ENCODE measurements around the gene NBPF12.
A peak's percentile ranks its signal among the peaks of the same experiment; 100 is the strongest.
"Not testable (repeated sequence)": the region's sequence is repeated elsewhere in the genome, so short reads cannot be mapped to it uniquely, and the experiment has no call there.

The NBPF12 gene, protein sequence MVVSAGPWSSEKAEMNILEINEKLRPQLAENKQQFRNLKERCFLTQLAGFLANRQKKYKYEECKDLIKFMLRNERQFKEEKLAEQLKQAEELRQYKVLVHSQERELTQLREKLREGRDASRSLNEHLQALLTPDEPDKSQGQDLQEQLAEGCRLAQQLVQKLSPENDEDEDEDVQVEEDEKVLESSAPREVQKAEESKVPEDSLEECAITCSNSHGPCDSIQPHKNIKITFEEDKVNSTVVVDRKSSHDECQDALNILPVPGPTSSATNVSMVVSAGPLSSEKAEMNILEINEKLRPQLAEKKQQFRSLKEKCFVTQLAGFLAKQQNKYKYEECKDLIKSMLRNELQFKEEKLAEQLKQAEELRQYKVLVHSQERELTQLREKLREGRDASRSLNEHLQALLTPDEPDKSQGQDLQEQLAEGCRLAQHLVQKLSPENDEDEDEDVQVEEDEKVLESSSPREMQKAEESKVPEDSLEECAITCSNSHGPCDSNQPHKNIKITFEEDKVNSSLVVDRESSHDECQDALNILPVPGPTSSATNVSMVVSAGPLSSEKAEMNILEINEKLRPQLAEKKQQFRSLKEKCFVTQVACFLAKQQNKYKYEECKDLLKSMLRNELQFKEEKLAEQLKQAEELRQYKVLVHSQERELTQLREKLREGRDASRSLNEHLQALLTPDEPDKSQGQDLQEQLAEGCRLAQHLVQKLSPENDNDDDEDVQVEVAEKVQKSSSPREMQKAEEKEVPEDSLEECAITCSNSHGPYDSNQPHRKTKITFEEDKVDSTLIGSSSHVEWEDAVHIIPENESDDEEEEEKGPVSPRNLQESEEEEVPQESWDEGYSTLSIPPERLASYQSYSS (N-terminal part only)

GRCh38 chr1:146938242-146938902 lies at the start of gene NBPF12:
Gene NBPF12 (plus strand): TSS chr1:146938324. CDS start chr1:146960144, 21,820 bp downstream.
- peak; percentile 46 for DNase-seq

- DNase-seq, result not testable (repeated sequence)
Measured at GRCh38 chr1:146891355-146891754, 46.8 kb upstream of the NBPF12 start.

DNA sequence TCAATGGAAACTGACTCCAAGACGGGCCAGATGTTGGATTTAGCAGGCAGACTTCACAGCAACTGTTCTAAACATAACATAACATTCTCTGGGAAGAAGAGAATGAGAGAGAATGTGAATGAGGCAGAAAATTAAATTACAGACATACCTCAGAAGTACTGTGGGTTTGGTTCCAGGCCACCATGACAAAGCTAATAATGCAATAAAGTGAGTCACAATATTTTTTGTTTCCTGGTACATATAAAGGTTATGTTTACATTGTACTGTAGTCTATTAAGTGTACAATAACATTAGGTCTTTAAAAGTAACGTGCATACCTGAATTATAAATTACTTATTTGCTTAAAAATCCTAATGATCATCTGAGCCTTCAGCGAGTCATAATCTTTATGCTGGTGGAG lies 45.8 kb upstream of the NBPF12 start:
- DNase-seq, result not testable (repeated sequence)

GRCh38 chr1:146907565-146908261 lies 30.4 kb upstream of the NBPF12 start:
- not testable (repeated sequence) for DNase-seq

GRCh38 chr1:146912975-146913374 lies 25.1 kb upstream of the NBPF12 start:
- not testable (repeated sequence) for DNase-seq

- DNase-seq, result not testable (repeated sequence)
Measured at GRCh38 chr1:146920811-146921210, 17.3 kb upstream of the NBPF12 start.

- DNase-seq, result not testable (repeated sequence)
Measured at GRCh38 chr1:146922614-146923013, 15.5 kb upstream of the NBPF12 start.

DNA sequence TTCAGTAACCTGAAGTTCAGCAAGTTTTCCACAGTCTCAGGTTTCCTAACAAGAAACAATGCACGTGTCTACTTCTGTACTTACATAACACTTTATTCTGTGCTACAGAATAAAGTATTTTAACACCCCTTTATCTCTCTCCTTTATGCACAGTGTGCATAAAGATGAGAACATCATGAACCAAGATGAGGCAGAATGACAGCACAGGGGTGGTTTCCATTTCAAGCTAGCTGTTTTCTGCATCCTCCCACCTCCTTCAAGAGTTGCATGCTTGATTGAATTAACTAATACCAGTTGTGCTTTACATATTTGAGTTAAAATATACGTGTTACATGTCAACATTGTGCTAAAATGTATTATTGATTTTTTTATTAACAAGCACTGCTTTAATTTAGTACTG lies 14.0 kb upstream of the NBPF12 start:
- DNase-seq, result not testable (repeated sequence)

DNA sequence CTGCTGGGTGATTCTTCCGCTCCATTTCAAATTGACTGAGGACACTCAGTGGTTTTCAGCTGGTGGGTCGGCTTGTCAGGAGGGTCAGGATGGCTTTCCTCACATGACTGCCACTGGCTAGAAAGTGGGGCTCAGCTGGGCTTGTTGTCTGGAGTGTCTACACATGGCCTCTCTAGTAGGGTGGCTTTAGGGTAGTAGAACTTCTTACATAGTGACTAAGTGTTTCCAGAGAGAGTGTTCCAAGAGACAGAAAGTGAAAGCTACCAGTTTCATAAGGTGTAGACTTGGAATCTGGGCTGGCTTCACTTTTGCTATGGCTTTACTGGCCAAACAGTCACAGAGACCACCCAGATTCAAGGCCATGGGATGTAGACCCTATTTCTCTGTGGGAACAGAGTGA lies 11.7 kb upstream of the NBPF12 start:
- DNase-seq, result not testable (repeated sequence)

GRCh38 chr1:146930225-146930624 lies 7.9 kb upstream of the NBPF12 start:
- DNase-seq, result not testable (repeated sequence)

GRCh38 chr1:146934390-146935223 lies 3.5 kb upstream of the NBPF12 start:
- not testable (repeated sequence) for DNase-seq

DNA sequence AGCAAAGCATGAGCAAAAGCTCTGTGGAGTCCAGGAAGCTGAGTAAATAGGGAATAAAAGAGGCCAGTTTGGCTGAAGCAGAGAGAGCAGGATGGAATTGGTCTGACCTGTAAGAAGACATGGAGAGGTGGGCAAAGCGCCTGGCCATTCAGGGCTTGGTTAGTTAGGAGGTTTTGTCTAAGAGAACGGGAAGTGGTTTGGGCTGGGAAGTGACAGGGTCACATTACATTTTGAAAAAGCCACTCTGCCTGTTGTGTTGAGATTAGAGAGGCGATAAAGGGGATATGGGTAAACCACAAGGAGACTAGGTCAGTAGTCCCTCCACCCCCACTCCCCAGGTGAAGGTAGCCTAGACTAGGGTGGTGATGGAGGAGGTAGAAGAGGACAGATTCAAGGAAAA lies 662 bp upstream of the NBPF12 start:
- DNase-seq, result not testable (repeated sequence)

DNA sequence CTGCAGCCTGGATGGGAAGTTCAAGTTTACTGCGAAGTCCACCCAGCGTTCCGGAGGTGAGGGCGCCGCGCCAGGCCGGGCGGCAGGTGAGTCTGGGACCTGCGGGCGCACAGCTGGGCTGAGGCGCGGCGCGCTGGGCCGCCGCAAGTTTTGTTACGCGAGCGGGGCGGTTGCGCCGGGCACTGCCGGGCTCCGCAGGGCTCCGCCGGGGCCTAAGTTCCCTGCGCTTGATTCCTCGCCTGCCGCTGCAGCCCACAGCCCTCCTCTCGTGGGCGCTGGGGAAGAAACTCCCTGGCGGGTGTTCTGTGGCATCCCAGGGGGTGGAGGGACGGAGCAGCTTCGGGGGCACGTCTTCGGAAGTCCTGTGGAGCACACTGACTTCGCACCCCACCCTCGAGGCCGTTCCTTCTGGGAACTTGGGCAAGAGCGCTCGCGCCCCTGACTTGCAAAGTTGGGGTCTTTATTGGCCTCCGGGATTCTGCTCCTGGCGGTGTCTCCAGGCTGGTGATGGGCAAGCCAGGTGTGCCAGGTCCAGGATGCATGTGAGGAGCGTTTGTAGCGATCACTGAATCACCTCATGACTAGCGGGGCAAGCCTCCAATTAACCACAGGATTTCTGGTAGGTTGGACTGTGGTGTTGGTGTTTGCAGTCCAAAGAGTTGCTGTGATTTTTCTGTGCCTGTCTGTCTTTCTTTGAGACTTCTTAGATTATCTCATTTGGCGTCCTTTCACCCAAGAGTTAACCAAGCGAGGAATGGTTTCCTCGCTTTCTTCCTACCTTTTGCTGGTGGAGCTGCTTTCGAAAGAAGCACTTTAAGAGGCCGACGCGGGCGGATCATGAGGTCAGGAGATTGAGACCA lies 1.0 kb downstream of the NBPF12 start:
- not testable (repeated sequence) for DNase-seq

GRCh38 chr1:146940293-146940692 lies 2.2 kb downstream of the NBPF12 start:
- not testable (repeated sequence) for DNase-seq

GRCh38 chr1:146943342-146943886 lies 5.3 kb downstream of the NBPF12 start:
- DNase-seq, result not testable (repeated sequence)

DNA sequence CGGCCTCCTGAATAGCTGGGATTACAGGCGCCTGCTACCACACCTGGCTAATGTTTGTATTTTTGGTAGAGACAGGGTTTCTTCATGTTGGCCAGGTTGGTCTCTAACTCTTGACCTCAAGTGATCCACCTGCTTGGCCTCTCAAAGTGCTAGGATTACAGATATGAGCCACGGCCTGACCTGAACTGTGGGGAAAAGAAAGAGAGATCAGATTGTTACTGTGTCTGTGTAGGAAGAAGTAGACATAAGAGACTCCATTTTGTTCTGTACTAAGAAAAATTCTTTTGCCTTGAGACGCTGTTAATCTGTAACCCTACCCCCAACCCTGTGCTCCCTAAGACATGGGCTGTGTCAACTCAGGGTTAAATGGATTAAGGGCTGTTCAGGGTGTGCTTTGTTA lies 10.0 kb downstream of the NBPF12 start:
- DNase-seq, result not testable (repeated sequence)

- not testable (repeated sequence) for DNase-seq
Measured at GRCh38 chr1:146964340-146964739, 26.2 kb downstream of the NBPF12 start.

GRCh38 chr1:146966351-146966750 lies 28.2 kb downstream of the NBPF12 start:
- not testable (repeated sequence) for DNase-seq

- not testable (repeated sequence) for DNase-seq
Measured at GRCh38 chr1:146970656-146971055, 32.5 kb downstream of the NBPF12 start.

GRCh38 chr1:146972681-146973080 lies 34.6 kb downstream of the NBPF12 start:
- DNase-seq, result not testable (repeated sequence)
